Mesendoderm (in vitro differentiated cells): ENCODE measurements around the gene TFCP2L1.

ENCODE experiments used
- DNase-seq: peaks from one replicate; pipeline ENCODE4 v3.0.0; 2013
- H2AK5ac ChIP-seq: 2 replicates; pipeline ENCODE4 v1.6.1; 2013; ENCODE audit warnings: low read length, inconsistent platforms
- H2BK120ac ChIP-seq: 2 replicates; pipeline ENCODE4 v1.6.1; 2013; ENCODE audit warnings: low read depth, mild to moderate bottlenecking, low read length, moderate library complexity, mixed read lengths
- H2BK15ac ChIP-seq: replicated peaks from 2 replicates; pipeline ENCODE4 v1.6.1; 2013; ENCODE audit warnings: low read depth, mild to moderate bottlenecking, moderate library complexity
- H2BK5ac ChIP-seq: 2 replicates; pipeline ENCODE4 v1.6.1; 2013; ENCODE audit warnings: low read length, inconsistent platforms
- H3K18ac ChIP-seq: 2 replicates; pipeline ENCODE4 v1.6.1; 2013; ENCODE audit warnings: mild to moderate bottlenecking, low read length, mixed read lengths
- H3K23ac ChIP-seq: one replicate; pipeline ENCODE4 v1.6.1; 2013; ENCODE audit warnings: low read length
- H3K27ac ChIP-seq: 2 replicates; pipeline ENCODE4 v1.5.1; 2013; ENCODE audit warnings: low read depth, mild to moderate bottlenecking, inconsistent platforms, low read length, moderate library complexity
- H3K27me3 ChIP-seq: 2 replicates; pipeline ENCODE4 v1.6.1; 2013; ENCODE audit warnings: low read length, control low read depth, mild to moderate bottlenecking, inconsistent platforms; ENCODE audit not compliant: insufficient read depth, poor library complexity
- H3K36me3 ChIP-seq: 2 replicates; pipeline ENCODE4 v1.6.1; 2013; ENCODE audit warnings: low read length, inconsistent platforms; ENCODE audit not compliant: control insufficient read depth, insufficient read depth
- H3K4ac ChIP-seq: one replicate; pipeline ENCODE4 v1.6.1; 2013; ENCODE audit warnings: low read depth, mild to moderate bottlenecking, low read length, moderate library complexity
- H3K4me1 ChIP-seq: 2 replicates; pipeline ENCODE4 v1.6.1; 2013; ENCODE audit warnings: low read depth, low read length, inconsistent platforms; ENCODE audit not compliant: control insufficient read depth
- H3K4me2 ChIP-seq: 2 replicates; pipeline ENCODE4 v1.6.1; 2013; ENCODE audit warnings: low read length
- H3K4me3 ChIP-seq: 2 replicates; pipeline ENCODE4 v1.5.1; 2013; ENCODE audit warnings: mild to moderate bottlenecking, low read length
- H3K56ac ChIP-seq: one replicate; pipeline ENCODE4 v1.6.1; 2013; ENCODE audit warnings: low read length
- H3K79me1 ChIP-seq: 2 replicates; pipeline ENCODE4 v1.6.1; 2013; ENCODE audit warnings: low read length, inconsistent platforms
- H3K79me2 ChIP-seq: 2 replicates; pipeline ENCODE4 v1.6.1; 2013; ENCODE audit warnings: mild to moderate bottlenecking, low read length; ENCODE audit not compliant: control insufficient read depth, insufficient read depth
- H3K9ac ChIP-seq: 2 replicates; pipeline ENCODE4 v1.6.1; 2013; ENCODE audit warnings: low read length, inconsistent platforms
- H4K5ac ChIP-seq: one replicate; pipeline ENCODE4 v1.6.1; 2013; ENCODE audit warnings: low read length
- H4K8ac ChIP-seq: one replicate; pipeline ENCODE4 v1.6.1; 2013; ENCODE audit warnings: low read depth, mild to moderate bottlenecking, control low read depth, low read length, moderate library complexity
- WGBS: extraction: QIAGEN DNeasy Blood & Tissue Kit; methylation state at CpG from one replicate; pipeline ENCODE4 v1.1.7; 2013; ENCODE audit warnings: low lambda C conversion rate, missing lambda C conversion rate; ENCODE audit not compliant: insufficient coverage; ENCODE audit errors: extremely low coverage; 5-methylcytosine and 5-hydroxymethylcytosine counted together

TFCP2L1 gene

GRCh38 chr2:121184248-121184862 lies 100.6 kb downstream of the TFCP2L1 start:
- no peak overlapping the region for H2BK5ac ChIP-seq
- no peaks in the 10 kb centered on the region for H3K79me2 ChIP-seq
- no peaks in the 10 kb centered on the region for H3K79me1 ChIP-seq
- no peak for DNase-seq
- H3K4me1 ChIP-seq = no peaks in the 10 kb centered on the region
- no peaks in the 10 kb centered on the region for H3K36me3 ChIP-seq
- no peak overlapping the region for H4K8ac ChIP-seq
- H3K27ac ChIP-seq = no peak overlapping the region
- H3K56ac ChIP-seq = no peak overlapping the region
- no peak overlapping the region for H3K18ac ChIP-seq
- no peak overlapping the region for H2AK5ac ChIP-seq
- no CpG with 5 or more reads among the region's 7 CpGs for WGBS
- H4K5ac ChIP-seq = no peak overlapping the region
- no peak overlapping the region for H2BK15ac ChIP-seq
- no peak overlapping the region for H3K4me3 ChIP-seq
- H3K27me3 ChIP-seq = no peaks in the 10 kb centered on the region
- no peak overlapping the region for H3K23ac ChIP-seq
- no peak overlapping the region for H3K9ac ChIP-seq
- no peak overlapping the region for H3K4ac ChIP-seq
- H2BK120ac ChIP-seq = no peak overlapping the region
- no peak overlapping the region for H3K4me2 ChIP-seq

GRCh38 chr2:121182520-121182919 lies 102.5 kb downstream of the TFCP2L1 start:
- Histone ChIP-seq H3K9ac (no peak overlapping the region), H2AK5ac (no peak overlapping the region)

GRCh38 chr2:121179467-121179866 lies 105.5 kb downstream of the TFCP2L1 start:
- Histone ChIP-seq H2BK120ac (no peak overlapping the region), H3K79me2 (no peaks in the 10 kb centered on the region), H3K56ac (no peak overlapping the region), H3K79me1 (no peaks in the 10 kb centered on the region), H2BK15ac (no peak overlapping the region), H3K27ac (no peak overlapping the region), H3K4me2 (no peak overlapping the region), H3K9ac (no peak overlapping the region), H4K8ac (no peak overlapping the region), H3K27me3 (no peaks in the 10 kb centered on the region), H3K4ac (no peak overlapping the region), H3K4me1 (no peaks in the 10 kb centered on the region), H2AK5ac (no peak overlapping the region), H3K36me3 (no peaks in the 10 kb centered on the region), H2BK5ac (no peak overlapping the region), H3K18ac (no peak overlapping the region), H3K4me3 (no peak overlapping the region), H4K5ac (no peak overlapping the region), H3K23ac (no peak overlapping the region)
- no CpG with 5 or more reads among the region's 10 CpGs for whole genome bisulfite sequencing
- no peak for DNase-seq

More at GRCh38 chr2:121182520-121182919, 102.5 kb downstream of the TFCP2L1 start:
- Histone ChIP-seq H2BK5ac (no peak overlapping the region), H3K36me3 (no peaks in the 10 kb centered on the region), H3K79me1 (no peaks in the 10 kb centered on the region), H4K5ac (no peak overlapping the region), H3K4me3 (no peak overlapping the region), H3K4me1 (no peaks in the 10 kb centered on the region), H4K8ac (no peak overlapping the region), H3K4me2 (no peak overlapping the region), H3K79me2 (no peaks in the 10 kb centered on the region), H2BK15ac (no peak overlapping the region), H3K27ac (no peak overlapping the region), H2BK120ac (no peak overlapping the region), H3K27me3 (no peaks in the 10 kb centered on the region), H3K23ac (no peak overlapping the region), H3K56ac (no peak overlapping the region), H3K18ac (no peak overlapping the region), H3K4ac (no peak overlapping the region)
- WGBS = no CpG with 5 or more reads among the region's 4 CpGs
- DNase-seq = no peak

GRCh38 chr2:121178730-121179129 lies 106.3 kb downstream of the TFCP2L1 start:
- Histone ChIP-seq H3K4ac (no peak overlapping the region), H3K79me2 (no peaks in the 10 kb centered on the region), H3K9ac (no peak overlapping the region), H3K4me3 (no peak overlapping the region), H3K36me3 (no peaks in the 10 kb centered on the region), H2BK120ac (no peak overlapping the region), H3K27ac (no peak overlapping the region), H2BK5ac (no peak overlapping the region), H3K56ac (no peak overlapping the region), H3K23ac (no peak overlapping the region), H2BK15ac (no peak overlapping the region), H3K18ac (no peak overlapping the region), H3K27me3 (no peaks in the 10 kb centered on the region), H4K8ac (no peak overlapping the region), H3K4me2 (no peak overlapping the region), H4K5ac (no peak overlapping the region), H3K4me1 (no peaks in the 10 kb centered on the region), H3K79me1 (no peaks in the 10 kb centered on the region), H2AK5ac (no peak overlapping the region)
- DNase-seq = no peak
- WGBS = no CpG with 5 or more reads among the region's 11 CpGs

- DNase-seq = no peak
- no peaks in the 10 kb centered on the region for H3K79me2 ChIP-seq
- H3K79me1 ChIP-seq = no peaks in the 10 kb centered on the region
- no peak overlapping the region for H3K9ac ChIP-seq
- H4K5ac ChIP-seq = no peak overlapping the region
- no peaks in the 10 kb centered on the region for H3K36me3 ChIP-seq
- H3K27me3 ChIP-seq = no peaks in the 10 kb centered on the region
- H4K8ac ChIP-seq = no peak overlapping the region
- no peak overlapping the region for H2BK5ac ChIP-seq
- H3K4me1 ChIP-seq = no peaks in the 10 kb centered on the region
- H3K4me3 ChIP-seq = no peak overlapping the region
- no peak overlapping the region for H2AK5ac ChIP-seq
- no peak overlapping the region for H2BK15ac ChIP-seq
- H3K4me2 ChIP-seq = no peak overlapping the region
- no peak overlapping the region for H3K27ac ChIP-seq
- H3K18ac ChIP-seq = no peak overlapping the region
- H3K56ac ChIP-seq = no peak overlapping the region
- no peak overlapping the region for H3K23ac ChIP-seq
- no peak overlapping the region for H3K4ac ChIP-seq
- no peak overlapping the region for H2BK120ac ChIP-seq
- WGBS = no CpG with 5 or more reads among the region's 1 CpG
Measured at GRCh38 chr2:121177896-121178295, 107.1 kb downstream of the TFCP2L1 start.

- H2BK5ac ChIP-seq = no peak overlapping the region
- no peak overlapping the region for H3K18ac ChIP-seq
- H4K5ac ChIP-seq = no peak overlapping the region
- no peak overlapping the region for H3K27ac ChIP-seq
- H3K4me3 ChIP-seq = no peak overlapping the region
- H3K56ac ChIP-seq = no peak overlapping the region
- WGBS = no CpG with 5 or more reads among the region's 10 CpGs
- no peaks in the 10 kb centered on the region for H3K27me3 ChIP-seq
- H3K4me1 ChIP-seq = no peaks in the 10 kb centered on the region
- H3K36me3 ChIP-seq = no peaks in the 10 kb centered on the region
- H3K79me1 ChIP-seq = no peaks in the 10 kb centered on the region
- H2AK5ac ChIP-seq = no peak overlapping the region
- H3K4me2 ChIP-seq = no peak overlapping the region
- no peak for DNase-seq
- no peak overlapping the region for H2BK15ac ChIP-seq
- no peak overlapping the region for H3K23ac ChIP-seq
- H2BK120ac ChIP-seq = no peak overlapping the region
- no peak overlapping the region for H3K4ac ChIP-seq
- H4K8ac ChIP-seq = no peak overlapping the region
- no peak overlapping the region for H3K9ac ChIP-seq
- no peaks in the 10 kb centered on the region for H3K79me2 ChIP-seq
Measured at GRCh38 chr2:121175326-121175725, 109.7 kb downstream of the TFCP2L1 start.
